Femur (tissue), 1 donor: Measurements from ENCODE around the gene THSD4.

Experiments used
- DNase-seq: peaks from one replicate; pipeline ENCODE4 v3.0.0-alpha.2; 2017

THSD4 gene

GRCh38 chr15:71334873-71335272 is 219.6 kb downstream of the THSD4 start:
- no peak for DNase-seq

DNA sequence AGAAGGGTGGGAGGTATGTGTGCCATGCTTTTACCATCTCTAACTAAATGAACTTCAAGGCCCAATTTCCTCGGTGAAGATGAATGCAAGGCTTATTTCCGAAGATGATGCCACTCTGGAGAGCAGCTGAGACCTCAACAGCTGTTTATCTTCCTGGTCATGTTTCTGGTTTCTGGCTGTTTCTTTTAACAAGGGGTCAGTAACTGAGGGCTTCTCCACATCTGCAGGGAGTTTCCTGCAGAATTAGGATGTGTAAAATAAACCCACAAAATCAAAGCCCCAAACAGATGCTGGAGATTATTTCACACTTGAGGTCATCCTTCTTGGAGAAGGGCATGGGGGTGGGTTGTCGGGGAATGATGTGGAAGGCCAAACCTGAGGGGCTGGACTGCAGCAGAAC is 220.3 kb downstream of the THSD4 start:
- no peak for DNase-seq

DNA sequence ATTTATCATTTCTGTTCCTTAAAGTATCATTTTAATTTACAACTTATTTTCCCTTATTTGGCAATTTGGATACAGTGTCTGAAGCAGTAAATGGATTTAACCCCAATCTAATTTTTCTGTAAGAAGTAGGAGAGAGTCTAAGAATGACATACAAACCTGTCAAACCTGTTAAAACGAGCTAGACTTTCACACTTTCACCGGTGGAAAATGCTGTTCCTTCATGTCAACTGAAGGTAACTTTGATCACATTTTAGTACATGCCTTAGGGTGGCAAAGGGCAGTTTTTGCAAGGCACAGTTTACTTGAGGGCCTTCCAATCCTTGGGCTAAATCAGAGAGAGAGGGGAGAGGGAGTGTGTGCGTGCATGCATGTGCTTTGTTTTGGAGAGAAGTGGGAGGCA is 221.4 kb downstream of the THSD4 start:
- DNase-seq, result no peak

GRCh38 chr15:71337197-71337845 is 222.1 kb downstream of the THSD4 start:
- no peak for DNase-seq

DNA sequence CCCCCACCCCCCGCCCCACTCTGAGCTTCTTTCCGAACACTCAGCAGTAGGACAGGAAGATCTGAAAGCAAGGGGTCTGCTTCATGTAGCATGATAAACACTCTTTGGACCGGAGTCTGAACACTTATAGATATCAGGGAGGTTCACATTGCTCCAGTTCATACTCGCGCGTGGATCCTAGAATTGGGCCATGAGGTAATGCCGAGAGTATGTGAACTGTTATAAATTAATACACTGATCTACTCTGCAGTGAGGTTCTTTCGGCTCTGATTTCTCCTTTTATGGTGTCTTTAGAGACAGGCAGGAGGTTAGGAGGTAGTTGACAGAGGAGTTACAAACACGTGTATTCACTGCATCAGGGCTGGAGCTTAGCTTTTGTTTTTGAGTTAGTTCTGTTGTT is 223.0 kb downstream of the THSD4 start:
- DNase-seq, result no peak

DNA sequence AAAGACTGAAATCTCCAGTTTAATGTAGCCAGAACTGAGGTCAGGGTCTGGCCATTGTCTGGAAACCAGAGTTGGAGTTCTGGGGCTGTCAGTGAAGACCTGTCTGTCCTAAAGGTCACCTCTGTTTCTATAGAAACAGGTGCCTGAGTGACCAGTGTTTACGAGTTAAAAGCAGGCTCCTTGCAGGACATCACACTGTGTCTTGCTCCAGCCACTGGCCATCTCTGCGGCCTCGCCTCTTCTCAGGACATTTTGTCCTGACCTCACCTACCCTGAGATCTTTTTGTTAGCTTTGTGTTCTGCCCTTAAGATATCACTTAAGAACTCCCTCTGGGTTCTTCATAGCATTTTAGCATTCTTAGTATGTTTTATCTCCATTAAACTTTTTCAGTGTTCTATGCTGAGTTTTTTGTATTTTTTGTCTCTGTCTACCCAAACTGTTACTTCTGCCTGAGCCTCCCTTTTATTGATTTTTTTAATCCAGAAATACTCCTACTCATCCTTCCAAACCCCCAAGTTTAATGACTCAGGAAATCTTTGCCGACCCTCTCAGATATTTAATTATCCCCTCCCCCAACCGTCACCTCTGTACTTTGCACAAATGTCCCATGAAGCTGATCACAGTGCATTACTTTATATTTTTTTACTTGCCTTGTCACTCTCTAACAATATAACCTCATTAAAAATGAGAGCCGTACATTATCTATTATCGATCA is 223.7 kb downstream of the THSD4 start:
- DNase-seq, result no peak

- no peak for DNase-seq
These were observed 226.7 kb downstream of the THSD4 start for GRCh38 chr15:71341811-71342550.

DNA sequence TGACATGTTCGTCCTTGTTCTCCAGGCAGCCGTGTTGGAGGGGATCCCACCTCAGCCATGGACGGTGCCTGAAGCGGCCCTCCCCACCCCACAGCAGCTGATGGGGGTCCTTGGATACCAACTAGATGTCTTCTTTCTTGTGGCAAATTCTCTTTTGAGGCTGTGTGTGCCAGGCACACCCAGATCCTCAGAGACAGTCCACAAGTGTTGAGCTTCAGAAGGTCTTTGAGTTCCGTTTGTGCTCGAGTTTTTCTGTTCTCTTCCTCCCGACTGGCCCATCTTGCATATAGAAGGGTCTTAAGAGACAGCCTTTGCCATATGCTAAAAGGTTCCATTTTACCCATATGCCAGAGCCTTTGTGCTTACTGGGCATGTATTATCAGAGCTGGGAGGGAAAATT is 227.4 kb downstream of the THSD4 start:
- DNase-seq, result no peak

- no peak for DNase-seq
These were observed 229.0 kb downstream of the THSD4 start for GRCh38 chr15:71344316-71344715.

DNA sequence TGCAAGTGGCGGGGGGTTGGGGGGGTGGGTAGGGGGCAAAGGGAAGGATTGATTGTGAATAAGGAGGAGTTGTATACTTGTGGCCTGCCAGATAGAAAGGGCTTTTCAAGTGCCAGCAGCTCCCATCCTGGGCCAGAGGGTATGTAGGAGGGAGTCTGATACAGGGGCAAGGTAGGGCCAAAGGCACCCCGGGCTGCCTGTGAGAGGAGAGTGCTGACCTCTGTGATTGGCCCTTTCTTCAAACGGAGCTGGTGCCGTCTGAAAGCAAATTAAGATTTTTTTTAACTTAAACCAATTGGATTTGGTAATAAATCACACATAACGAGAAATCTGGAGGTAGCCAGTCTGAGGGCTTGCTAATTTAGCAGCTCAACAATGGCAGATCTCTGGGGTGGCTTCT is 229.9 kb downstream of the THSD4 start:
- no peak for DNase-seq

DNA sequence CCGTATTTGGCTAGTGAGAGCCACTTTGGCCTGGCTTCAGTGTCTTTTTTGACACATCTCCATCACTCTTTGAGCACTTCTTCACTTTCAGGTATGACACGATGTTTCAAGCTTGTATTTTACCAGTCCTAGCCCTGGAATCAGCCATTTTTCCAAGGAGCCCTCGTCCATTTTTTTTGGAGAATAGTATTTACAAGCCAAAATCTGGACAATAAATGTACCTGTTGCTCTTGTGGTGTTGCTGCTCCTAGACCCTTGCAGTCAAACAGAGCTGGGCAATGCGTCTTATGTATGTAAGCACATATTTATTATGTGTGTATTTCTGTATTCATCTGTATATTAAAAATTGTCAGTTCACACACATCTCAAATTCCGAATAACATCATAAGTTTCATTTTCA is 231.2 kb downstream of the THSD4 start:
- no peak for DNase-seq

GRCh38 chr15:71348597-71348996 is 233.3 kb downstream of the THSD4 start:
- DNase-seq, result no peak

- no peak for DNase-seq
These were observed 234.1 kb downstream of the THSD4 start for GRCh38 chr15:71349336-71349735.

DNA sequence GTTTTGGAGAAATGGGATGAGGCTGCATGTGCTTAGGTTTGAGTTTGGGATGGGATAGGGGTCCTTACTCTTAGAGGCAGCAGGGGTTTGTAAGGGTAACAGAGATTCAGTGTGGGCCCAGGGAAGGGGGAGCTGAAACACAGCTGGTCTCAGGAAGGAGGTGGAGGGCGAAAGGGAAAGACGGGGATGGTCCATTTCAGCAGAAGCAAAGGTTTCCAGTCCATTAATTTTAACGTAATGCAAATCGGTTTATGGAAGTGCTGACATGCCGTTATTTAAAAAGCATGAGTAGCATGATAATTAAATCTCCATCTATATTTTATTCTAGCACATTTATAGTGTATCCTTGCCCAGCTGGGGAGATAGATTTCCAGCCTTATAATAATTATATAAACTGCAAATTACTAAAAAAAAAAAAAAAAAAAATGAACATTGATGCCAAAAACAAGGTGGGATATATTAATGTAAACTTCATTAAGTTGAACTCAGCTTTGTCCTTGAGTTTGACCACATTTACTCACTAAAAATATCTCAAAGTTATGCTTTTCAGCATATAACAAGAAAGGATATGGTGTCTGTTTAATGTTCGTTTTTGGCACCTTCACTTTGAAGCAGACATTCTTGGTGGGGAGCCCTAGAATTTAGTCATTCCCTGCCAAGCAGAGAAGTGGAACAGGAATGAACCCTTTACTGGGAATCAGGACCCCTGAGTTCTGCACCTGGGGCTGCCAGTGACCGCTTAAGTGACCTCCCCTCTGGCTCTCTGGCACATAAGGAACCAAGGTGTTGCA is 234.7 kb downstream of the THSD4 start:
- DNase-seq, result no peak

DNA sequence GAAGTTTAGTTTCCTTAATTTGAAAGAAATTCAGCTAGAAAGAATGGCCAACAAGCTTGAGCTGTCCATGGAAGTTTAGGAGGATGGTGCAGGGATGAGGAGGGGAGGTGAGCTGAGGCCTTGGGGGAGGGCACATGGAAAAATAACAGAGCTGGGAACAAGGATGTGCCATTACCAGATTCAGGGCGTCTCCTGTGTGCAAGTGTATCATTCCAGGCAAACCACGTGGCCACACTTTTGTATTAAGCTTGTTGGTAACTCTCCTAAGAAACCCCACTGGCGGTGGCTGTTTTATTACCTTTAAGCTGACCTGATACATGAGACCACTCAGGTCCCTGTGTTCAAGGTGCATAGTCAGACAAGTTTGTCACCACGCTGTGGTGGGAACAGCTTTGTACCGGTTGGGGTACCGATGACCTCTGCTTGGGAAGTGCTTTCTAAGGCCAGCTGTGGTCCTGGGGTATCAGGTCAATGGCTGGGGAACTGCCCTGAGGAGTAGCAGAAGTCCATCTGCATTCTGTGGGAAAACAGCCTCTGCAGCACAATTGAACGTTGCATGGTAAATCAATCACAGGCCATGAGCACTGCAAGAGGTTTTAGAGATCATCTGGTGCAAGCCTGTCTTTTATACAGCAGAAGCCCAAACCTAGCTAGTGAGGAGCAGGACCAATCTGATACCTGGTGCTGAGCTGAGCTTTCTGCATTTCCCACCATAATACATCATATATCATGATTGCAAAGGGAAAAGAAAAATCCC is 235.5 kb downstream of the THSD4 start:
- DNase-seq, result no peak

DNA sequence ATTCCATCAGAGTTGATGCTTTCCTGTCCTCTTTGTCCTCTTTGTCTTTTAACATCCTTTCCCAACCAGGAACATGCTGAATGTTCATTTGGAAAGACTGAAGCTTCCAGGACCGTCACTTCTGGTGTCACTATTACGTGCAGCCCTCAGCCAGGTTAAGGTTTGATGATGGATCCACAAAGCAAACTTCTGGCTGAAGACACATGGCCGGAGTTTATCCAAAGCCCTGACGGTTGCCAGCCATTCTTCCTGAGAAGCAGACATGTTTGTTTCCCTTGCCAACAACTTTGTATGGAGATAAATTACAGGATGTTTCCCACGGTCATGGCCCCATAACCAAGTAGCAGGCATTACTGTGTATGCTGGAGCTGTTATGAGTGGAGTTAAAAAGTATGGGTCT is 236.9 kb downstream of the THSD4 start:
- no peak for DNase-seq

- DNase-seq, result no peak
These were observed 237.5 kb downstream of the THSD4 start for GRCh38 chr15:71352765-71353164.

- no peak for DNase-seq
These were observed 237.9 kb downstream of the THSD4 start for GRCh38 chr15:71353171-71353570.

DNA sequence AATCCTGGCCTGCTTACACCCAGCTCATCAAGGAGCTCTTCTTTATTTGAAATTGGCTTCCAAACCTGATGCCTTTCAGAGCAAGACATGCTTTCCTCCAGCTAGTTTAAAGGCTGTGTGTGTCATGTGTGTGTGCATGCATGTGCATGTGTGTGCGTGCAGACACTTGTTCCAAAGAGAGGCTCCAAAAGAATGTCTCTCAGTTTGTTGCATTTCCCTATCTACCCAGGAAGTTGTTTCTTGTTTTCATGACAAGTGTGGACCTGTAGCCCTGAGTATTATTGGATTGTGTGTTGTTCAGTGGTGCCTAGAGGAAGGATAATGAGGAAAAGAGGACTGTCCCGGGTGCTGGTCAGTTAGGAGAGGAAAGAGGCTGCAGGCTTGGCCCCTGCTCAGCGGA is 240.0 kb downstream of the THSD4 start:
- DNase-seq, result no peak

- DNase-seq, result peak; percentile 74
These were observed 242.1 kb downstream of the THSD4 start for GRCh38 chr15:71357321-71357732.

- no peak for DNase-seq
These were observed 242.7 kb downstream of the THSD4 start for GRCh38 chr15:71357967-71358366.

DNA sequence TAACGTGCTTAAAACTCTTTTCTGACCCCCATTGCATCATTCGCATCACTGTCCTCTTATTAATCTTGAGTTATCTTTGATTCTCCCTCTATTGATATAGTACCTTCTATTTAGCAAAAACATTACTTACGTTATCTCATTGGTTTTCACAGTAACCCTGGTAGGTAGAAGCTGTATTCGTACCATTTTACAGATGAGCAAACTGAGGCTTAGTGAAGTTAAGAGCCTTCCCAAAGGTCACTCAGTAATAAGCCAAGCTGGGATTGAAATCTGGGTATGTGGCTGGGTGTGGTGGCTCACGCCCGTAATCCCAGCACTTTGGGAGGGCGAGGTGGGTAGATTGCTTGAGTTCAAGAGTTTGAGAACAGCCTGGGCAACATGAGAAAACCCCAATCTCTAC is 244.0 kb downstream of the THSD4 start:
- DNase-seq, result no peak

GRCh38 chr15:71362556-71362955 is 247.3 kb downstream of the THSD4 start:
- DNase-seq, result no peak
